Measurements from ENCODE around the gene ENPP6. TPM values are rescaled to one million over a fixed set of nuclear protein-coding genes. Genes with fewer than 3 reads are reported as not detected.

ENPP6 gene
- total and polyA plus RNA-seq, 2 donors (not counting 1 experiment from before 2014, with no cell fraction given) = 0.01 TPM; not detected in 1

- peaks cover 0 to 26% (median 9%) of the 10 kb centered on the region in 4 experiments for H3K27me3 ChIP-seq (replicated peaks in 1 of 4; ENCODE audit: control extremely low read depth in 1 of 4, control insufficient read depth in 3 of 4, insufficient read depth in 4 of 4, low read length in 3 of 4)
- ChIA-PET CTCF (interaction anchor here (2.1 kb wide), 1 partner anchor 697 kb away, joined by 6 read pairs; no protein-coding TSS in a partner anchor), POLR2A (no interaction called here)
- H2AFZ ChIP-seq (ENCODE audit: insufficient read depth, low read depth, low read length, poor library complexity, severe bottlenecking) = no peak overlapping the region
- H3K9ac ChIP-seq (ENCODE audit: low read length) = no peak overlapping the region
- ATAC-seq (ENCODE audit: low read depth) (no peak), DNase-seq (no peak)
- H3K79me2 ChIP-seq (ENCODE audit: control insufficient read depth, insufficient read depth, low read length) = no peaks in the 10 kb centered on the region
- Mint-ChIP-seq H3K27ac (no peak overlapping the region), H3K27me3 (peaks cover 57% of the 10 kb centered on the region), H3K4me3 (no peak overlapping the region), H3K9me3 (ENCODE audit: insufficient read depth) (no peaks in the 10 kb centered on the region), H3K4me1 (peaks cover 6% of the 10 kb centered on the region)
- TF ChIP-seq CTCF (IDR thresholded peaks at IDR 0.05) = no peak
- TF ChIP-seq EZH2 (IDR thresholded peaks at IDR 0.05; ENCODE audit: borderline replicate concordance, insufficient read depth, low read depth, low read length, poor library complexity, severe bottlenecking) = no peak
- H3K4me1 ChIP-seq (ENCODE audit: control insufficient read depth in 2 of 2, insufficient read depth in 2 of 2, low read length in 2 of 2) = peaks cover 7 to 9% of the 10 kb centered on the region in 2 donors
- 42% methylated on average over 2 of the region's 6 CpGs for WGBS (ENCODE audit: insufficient coverage)
- H3K27ac ChIP-seq (ENCODE audit: low read length in 2 of 2) = no peak overlapping the region
- H3K36me3 ChIP-seq (replicated peaks in 1 of 2; ENCODE audit: control extremely low read depth in 1 of 2, control insufficient read depth in 1 of 2, extremely low read depth in 1 of 2, insufficient read depth in 2 of 2, low read length in 1 of 2) = no peaks in the 10 kb centered on the region
- H4K20me1 ChIP-seq (ENCODE audit: control insufficient read depth, insufficient read depth, low read length, poor library complexity, severe bottlenecking) = no peaks in the 10 kb centered on the region
- intact Hi-C loops (cut with micrococcal nuclease) = no loop called here
- H3K9me3 ChIP-seq (ENCODE audit: control extremely low read depth in 1 of 3, control insufficient read depth in 2 of 3, insufficient read depth in 1 of 3, low read length in 2 of 3) = peaks cover 0 to 3% (median 0%) of the 10 kb centered on the region in 3 donors
- H3K4me3 ChIP-seq (ENCODE audit: control extremely low read depth in 1 of 5, extremely low read depth in 1 of 5, insufficient read depth in 1 of 5, low read depth in 2 of 5, low read length in 4 of 5) = no peak overlapping the region
- no peak overlapping the region for H3K4me2 ChIP-seq (replicated peaks; ENCODE audit: low read depth, low read length, poor library complexity, severe bottlenecking)
Measured at GRCh38 chr4:184166736-184167135, 50.9 kb downstream of the ENPP6 start.

GRCh38 chr4:184165291-184165690 lies 52.4 kb downstream of the ENPP6 start:
- Histone ChIP-seq H3K4me1 (ENCODE audit: control insufficient read depth in 2 of 2, insufficient read depth in 2 of 2, low read length in 2 of 2) (peaks cover 7 to 9% of the 10 kb centered on the region in 2 donors), H3K27me3 (replicated peaks in 1 of 4; ENCODE audit: control extremely low read depth in 1 of 4, control insufficient read depth in 3 of 4, insufficient read depth in 4 of 4, low read length in 3 of 4) (peaks cover 0 to 24% (median 12%) of the 10 kb centered on the region in 4 experiments), H3K9me3 (ENCODE audit: control extremely low read depth in 1 of 3, control insufficient read depth in 2 of 3, insufficient read depth in 1 of 3, low read length in 2 of 3) (peaks cover 0 to 3% (median 0%) of the 10 kb centered on the region in 3 donors), H3K4me3 (ENCODE audit: control extremely low read depth in 1 of 5, extremely low read depth in 1 of 5, insufficient read depth in 1 of 5, low read depth in 2 of 5, low read length in 4 of 5) (no peak overlapping the region), H3K79me2 (ENCODE audit: control insufficient read depth, insufficient read depth, low read length) (no peaks in the 10 kb centered on the region), H3K36me3 (replicated peaks in 1 of 2; ENCODE audit: control extremely low read depth in 1 of 2, control insufficient read depth in 1 of 2, extremely low read depth in 1 of 2, insufficient read depth in 2 of 2, low read length in 1 of 2) (no peaks in the 10 kb centered on the region), H3K9ac (ENCODE audit: low read length) (no peak overlapping the region), H3K27ac (ENCODE audit: low read length in 2 of 2) (no peak overlapping the region), H2AFZ (ENCODE audit: insufficient read depth, low read depth, low read length, poor library complexity, severe bottlenecking) (no peak overlapping the region), H4K20me1 (ENCODE audit: control insufficient read depth, insufficient read depth, low read length, poor library complexity, severe bottlenecking) (no peaks in the 10 kb centered on the region), H3K4me2 (replicated peaks; ENCODE audit: low read depth, low read length, poor library complexity, severe bottlenecking) (no peak overlapping the region)
- intact Hi-C loops (cut with micrococcal nuclease) = no loop called here
- 64% methylated on average over 6 of the region's 8 CpGs for WGBS (ENCODE audit: insufficient coverage)
- Mint-ChIP-seq H3K9me3 (ENCODE audit: insufficient read depth) (no peaks in the 10 kb centered on the region), H3K27me3 (peaks cover 61% of the 10 kb centered on the region), H3K4me1 (peaks cover 6% of the 10 kb centered on the region), H3K4me3 (no peak overlapping the region), H3K27ac (no peak overlapping the region)
- ChIA-PET CTCF (no interaction called here), POLR2A (no interaction called here)
- DNase-seq (no peak), ATAC-seq (ENCODE audit: low read depth) (no peak)
- TF ChIP-seq CTCF (IDR thresholded peaks at IDR 0.05) (no peak), EZH2 (IDR thresholded peaks at IDR 0.05; ENCODE audit: borderline replicate concordance, insufficient read depth, low read depth, low read length, poor library complexity, severe bottlenecking) (no peak)
